ENCODE results near the gene IL10RA.
"Not testable (repeated sequence)": the region's sequence is repeated elsewhere in the genome, so short reads cannot be mapped to it uniquely, and the experiment has no call there.

The IL10RA gene

DNA sequence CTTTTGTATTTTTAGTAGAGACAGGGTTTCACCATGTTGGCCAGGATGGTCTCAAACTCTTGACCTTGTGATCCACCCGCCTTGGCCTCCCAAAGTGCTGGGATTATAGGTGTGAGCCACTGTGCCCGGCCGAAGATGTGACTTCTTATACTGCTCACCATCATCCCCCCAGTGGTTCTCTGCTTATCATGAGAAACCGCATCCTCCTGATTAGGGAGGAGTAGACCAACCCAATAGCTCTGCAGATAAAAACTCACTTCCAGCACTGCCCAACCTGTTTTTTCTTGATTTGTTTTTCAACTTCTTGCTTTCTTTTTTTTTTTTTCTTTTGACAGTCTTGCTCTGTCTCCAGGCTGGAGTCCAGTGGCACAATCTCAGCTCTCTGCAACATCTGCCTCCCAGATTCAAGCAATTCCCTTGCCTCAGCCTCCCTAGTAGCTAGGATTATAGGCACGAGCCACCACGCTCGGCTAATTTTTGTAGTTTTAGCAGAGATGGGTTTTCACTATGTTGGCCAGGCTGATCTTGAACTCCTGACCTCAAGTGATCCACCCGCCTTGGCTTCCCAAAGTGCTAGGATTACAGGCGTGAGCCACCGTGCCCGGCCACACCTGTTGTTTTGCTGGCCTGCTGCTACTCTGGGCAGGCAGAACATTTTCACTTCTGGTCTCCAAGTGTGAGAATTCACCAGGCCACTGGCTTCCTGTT, 21.5 kb downstream of the IL10RA start:
- H3K4me3 ChIP-seq (ENCODE audit: low read length); H3K27me3 ChIP-seq (ENCODE audit: insufficient read depth, low read length, poor library complexity); H2BK15ac ChIP-seq (replicated peaks; ENCODE audit: low read depth); H2AK5ac ChIP-seq (ENCODE audit: low read length); H3K36me3 ChIP-seq (ENCODE audit: control insufficient read depth, insufficient read depth, low read length); H3K79me1 ChIP-seq (ENCODE audit: low read length); H3K4me1 ChIP-seq (ENCODE audit: control insufficient read depth, low read depth, low read length); H2BK120ac ChIP-seq (ENCODE audit: low read depth, low read length); H3K79me2 ChIP-seq (ENCODE audit: control insufficient read depth, insufficient read depth, low read length); H4K8ac ChIP-seq (ENCODE audit: low read depth, low read length); H3K18ac ChIP-seq (ENCODE audit: low read length); H3K9ac ChIP-seq (ENCODE audit: low read length); H3K4me2 ChIP-seq (ENCODE audit: low read length); H3K27ac ChIP-seq (ENCODE audit: low read depth, low read length); H3K56ac ChIP-seq (ENCODE audit: low read length); H3K23ac ChIP-seq (ENCODE audit: low read length); H3K4ac ChIP-seq (ENCODE audit: low read depth, low read length); H2BK5ac ChIP-seq (ENCODE audit: low read length); H4K5ac ChIP-seq (ENCODE audit: low read length): not testable (repeated sequence)
- peak; percentile 38 for DNase-seq
- no CpG with 5 or more reads among the region's 11 CpGs for WGBS (ENCODE audit: extremely low coverage, insufficient coverage, low lambda C conversion rate)

DNA sequence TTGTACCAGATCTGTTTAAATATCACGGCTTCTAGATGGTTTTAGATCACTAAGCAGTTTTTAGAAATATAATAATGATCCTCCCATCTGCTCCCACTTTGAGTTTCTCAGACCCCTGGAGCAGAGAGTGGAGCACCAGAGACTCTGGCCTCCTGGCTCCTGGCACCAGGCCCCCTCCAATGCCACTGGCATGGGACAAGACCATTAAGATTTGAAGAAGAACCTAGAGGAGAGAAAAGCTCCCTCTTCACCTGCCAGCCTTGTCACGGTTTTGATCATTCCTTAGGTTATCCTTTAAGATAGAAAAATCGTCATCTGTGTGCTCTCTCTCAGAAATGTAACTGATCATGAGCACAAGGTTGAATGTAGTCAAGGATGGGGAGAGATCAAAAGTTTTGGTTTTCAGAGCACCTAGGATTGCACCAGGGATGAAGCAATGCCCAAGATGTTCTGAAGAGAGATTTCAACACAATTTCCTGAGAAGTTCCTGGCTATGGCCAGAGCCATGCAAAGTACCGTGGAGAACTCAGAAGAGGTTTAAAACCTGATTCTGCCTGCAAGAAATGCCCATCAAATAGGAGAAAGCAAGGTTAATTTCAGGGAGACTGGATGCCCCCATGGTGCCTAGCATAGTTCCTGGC, 22.2 kb downstream of the IL10RA start:
- WGBS (ENCODE audit: extremely low coverage, insufficient coverage, low lambda C conversion rate), result no CpG with 5 or more reads among the region's 4 CpGs
- H3K79me1 ChIP-seq (ENCODE audit: low read length), result no peaks in the 10 kb centered on the region
- H3K36me3 ChIP-seq (ENCODE audit: control insufficient read depth, insufficient read depth, low read length), result no peaks in the 10 kb centered on the region
- no peak for DNase-seq
- H3K4ac ChIP-seq (ENCODE audit: low read depth, low read length), result no peak overlapping the region
- no peak overlapping the region for H2BK5ac ChIP-seq (ENCODE audit: low read length)
- no peaks in the 10 kb centered on the region for H3K79me2 ChIP-seq (ENCODE audit: control insufficient read depth, insufficient read depth, low read length)
- H4K5ac ChIP-seq (ENCODE audit: low read length), result no peak overlapping the region
- no peak overlapping the region for H2BK15ac ChIP-seq (replicated peaks; ENCODE audit: low read depth)
- no peak overlapping the region for H2BK120ac ChIP-seq (ENCODE audit: low read depth, low read length)
- H3K4me3 ChIP-seq (ENCODE audit: low read length), result no peak overlapping the region
- no peak overlapping the region for H3K9ac ChIP-seq (ENCODE audit: low read length)
- no peak overlapping the region for H3K18ac ChIP-seq (ENCODE audit: low read length)
- no peak overlapping the region for H3K23ac ChIP-seq (ENCODE audit: low read length)
- H3K27me3 ChIP-seq (ENCODE audit: insufficient read depth, low read length, poor library complexity), result no peaks in the 10 kb centered on the region
- no peak overlapping the region for H4K8ac ChIP-seq (ENCODE audit: low read depth, low read length)
- H3K27ac ChIP-seq (ENCODE audit: low read depth, low read length), result no peak overlapping the region
- no peak overlapping the region for H3K56ac ChIP-seq (ENCODE audit: low read length)
- H3K4me2 ChIP-seq (ENCODE audit: low read length), result no peak overlapping the region
- no peak overlapping the region for H2AK5ac ChIP-seq (ENCODE audit: low read length)
- no peaks in the 10 kb centered on the region for H3K4me1 ChIP-seq (ENCODE audit: control insufficient read depth, low read depth, low read length)

DNA sequence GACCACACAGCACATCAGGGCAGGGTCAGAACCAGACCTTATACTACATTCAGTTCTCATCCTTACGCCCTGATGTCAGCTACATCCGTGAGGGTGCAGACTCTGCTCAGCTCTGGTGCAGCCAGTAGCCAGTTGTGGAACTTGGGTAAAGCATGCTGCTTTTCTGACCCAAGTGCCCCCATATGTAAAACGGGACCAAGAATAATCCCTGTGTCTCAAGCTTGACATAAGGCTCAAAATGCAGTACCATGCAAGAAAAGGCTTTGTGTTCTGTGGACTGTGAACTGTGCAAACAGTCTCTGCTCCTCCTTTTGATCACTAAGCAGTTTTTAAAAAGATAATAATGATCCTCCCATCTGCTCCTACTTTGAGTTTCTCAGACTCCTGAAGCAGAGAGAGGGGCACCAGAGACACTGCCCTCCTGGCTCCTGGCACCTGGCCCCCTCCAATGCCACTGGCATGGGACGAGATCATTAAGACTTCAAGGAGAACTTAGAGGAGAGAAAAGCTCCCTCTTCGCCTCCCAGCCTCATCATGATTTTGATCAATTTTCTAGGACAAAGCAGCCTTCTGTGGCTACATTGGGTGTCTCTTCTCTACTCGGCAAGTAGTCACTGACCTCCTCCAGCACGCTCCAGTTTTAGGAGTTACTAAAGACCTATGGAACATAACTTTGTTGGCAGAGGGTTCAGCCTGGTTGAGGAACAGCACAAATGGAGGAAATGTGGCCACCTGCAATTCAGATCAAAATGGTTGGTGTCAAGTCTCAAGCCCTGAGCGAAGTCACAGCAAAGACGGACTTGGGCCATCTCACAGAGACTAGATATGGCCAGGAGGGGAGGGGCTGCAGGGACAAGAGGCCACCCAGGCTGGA, 23.9 kb downstream of the IL10RA start:
- Histone ChIP-seq H3K4ac (ENCODE audit: low read depth, low read length) (no peak overlapping the region), H2BK120ac (ENCODE audit: low read depth, low read length) (no peak overlapping the region), H2BK5ac (ENCODE audit: low read length) (no peak overlapping the region), H4K8ac (ENCODE audit: low read depth, low read length) (no peak overlapping the region), H3K79me2 (ENCODE audit: control insufficient read depth, insufficient read depth, low read length) (no peaks in the 10 kb centered on the region), H3K27ac (ENCODE audit: low read depth, low read length) (no peak overlapping the region), H3K4me3 (ENCODE audit: low read length) (no peak overlapping the region), H2AK5ac (ENCODE audit: low read length) (no peak overlapping the region), H2BK15ac (replicated peaks; ENCODE audit: low read depth) (no peak overlapping the region), H3K79me1 (ENCODE audit: low read length) (no peaks in the 10 kb centered on the region), H3K9ac (ENCODE audit: low read length) (no peak overlapping the region), H3K4me1 (ENCODE audit: control insufficient read depth, low read depth, low read length) (no peaks in the 10 kb centered on the region), H3K36me3 (ENCODE audit: control insufficient read depth, insufficient read depth, low read length) (no peaks in the 10 kb centered on the region), H4K5ac (ENCODE audit: low read length) (no peak overlapping the region), H3K4me2 (ENCODE audit: low read length) (no peak overlapping the region), H3K27me3 (ENCODE audit: insufficient read depth, low read length, poor library complexity) (no peaks in the 10 kb centered on the region), H3K18ac (ENCODE audit: low read length) (no peak overlapping the region), H3K56ac (ENCODE audit: low read length) (no peak overlapping the region), H3K23ac (ENCODE audit: low read length) (no peak overlapping the region)
- no CpG with 5 or more reads among the region's 9 CpGs for WGBS (ENCODE audit: extremely low coverage, insufficient coverage, low lambda C conversion rate)
- no peak for DNase-seq

DNA sequence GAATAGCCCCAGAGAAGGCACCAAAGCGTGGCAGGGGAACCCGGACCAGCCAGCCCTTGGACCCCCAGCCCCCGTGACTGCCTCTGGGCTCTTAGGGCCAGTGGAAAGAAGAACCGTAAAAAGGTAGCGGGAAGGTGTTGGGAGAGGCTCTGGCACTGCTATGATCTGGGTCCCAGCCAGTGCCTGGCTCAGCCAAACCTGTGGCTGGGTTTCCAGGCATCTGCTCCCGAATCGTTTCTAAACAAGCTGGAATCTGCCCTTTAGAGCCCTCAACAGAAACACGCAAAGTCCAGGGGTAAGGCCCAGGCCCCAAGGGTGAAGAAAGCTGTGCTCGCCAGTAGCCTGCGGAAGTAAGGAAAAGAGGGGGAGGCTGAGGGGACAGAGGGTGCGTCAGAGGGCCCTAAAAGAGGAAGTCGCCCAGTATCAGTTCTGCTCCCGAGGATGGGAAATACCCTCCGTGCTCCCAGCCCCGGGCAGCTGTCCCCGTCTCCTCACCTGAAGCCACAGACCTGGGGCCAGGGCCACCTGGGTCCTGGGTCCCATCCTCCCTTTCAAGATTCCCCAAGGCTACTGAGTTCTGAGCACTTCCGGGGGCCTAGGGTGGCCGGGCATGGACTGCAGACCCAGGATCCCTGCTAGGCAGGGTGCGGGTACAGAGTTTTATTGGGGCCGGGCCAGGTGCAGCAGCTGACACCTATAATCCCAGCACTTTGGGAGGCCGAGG, 24.7 kb downstream of the IL10RA start:
- Histone ChIP-seq H2AK5ac (ENCODE audit: low read length) (no peak overlapping the region), H2BK120ac (ENCODE audit: low read depth, low read length) (no peak overlapping the region), H3K4ac (ENCODE audit: low read depth, low read length) (no peak overlapping the region), H4K5ac (ENCODE audit: low read length) (no peak overlapping the region), H3K79me1 (ENCODE audit: low read length) (no peaks in the 10 kb centered on the region), H3K18ac (ENCODE audit: low read length) (no peak overlapping the region), H3K27ac (ENCODE audit: low read depth, low read length) (no peak overlapping the region), H4K8ac (ENCODE audit: low read depth, low read length) (no peak overlapping the region), H3K4me3 (ENCODE audit: low read length) (no peak overlapping the region), H3K27me3 (ENCODE audit: insufficient read depth, low read length, poor library complexity) (no peaks in the 10 kb centered on the region), H3K23ac (ENCODE audit: low read length) (no peak overlapping the region), H3K9ac (ENCODE audit: low read length) (no peak overlapping the region), H3K79me2 (ENCODE audit: control insufficient read depth, insufficient read depth, low read length) (no peaks in the 10 kb centered on the region), H3K4me2 (ENCODE audit: low read length) (no peak overlapping the region), H3K4me1 (ENCODE audit: control insufficient read depth, low read depth, low read length) (no peaks in the 10 kb centered on the region), H3K36me3 (ENCODE audit: control insufficient read depth, insufficient read depth, low read length) (no peaks in the 10 kb centered on the region), H2BK5ac (ENCODE audit: low read length) (no peak overlapping the region), H3K56ac (ENCODE audit: low read length) (no peak overlapping the region), H2BK15ac (replicated peaks; ENCODE audit: low read depth) (no peak overlapping the region)
- DNase-seq, result no peak
- no CpG with 5 or more reads among the region's 21 CpGs for WGBS (ENCODE audit: extremely low coverage, insufficient coverage, low lambda C conversion rate)

DNA sequence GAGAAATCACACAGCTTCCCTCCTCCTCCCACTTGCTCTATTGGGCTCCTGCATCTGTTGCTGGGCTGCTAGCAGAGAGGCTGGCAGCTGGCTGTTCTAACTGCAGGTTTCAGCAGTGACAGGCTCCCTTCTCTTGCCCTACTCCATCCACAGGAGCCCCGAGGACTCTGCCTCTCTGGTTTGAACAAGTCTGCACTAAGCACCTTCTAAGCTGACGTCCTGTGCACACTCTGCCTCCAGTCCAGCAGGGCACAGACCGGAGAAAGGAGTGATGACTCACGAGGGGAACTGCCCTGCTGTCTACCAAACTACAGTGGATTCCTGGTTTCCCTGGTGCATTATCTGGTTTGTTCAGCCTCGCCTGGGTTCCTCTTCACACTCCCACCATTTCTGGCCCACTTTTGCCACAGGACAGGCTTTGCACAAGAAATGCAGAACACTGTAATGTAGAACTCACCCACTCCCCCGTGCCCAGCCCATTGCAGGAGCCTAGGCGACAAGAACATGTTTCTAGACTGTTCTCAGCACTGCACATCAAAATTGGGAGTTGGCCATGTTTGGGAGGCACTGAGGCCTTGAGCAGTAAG, 26.0 kb downstream of the IL10RA start:
- Histone ChIP-seq H3K18ac (ENCODE audit: low read length) (no peak overlapping the region), H3K27ac (ENCODE audit: low read depth, low read length) (no peak overlapping the region), H3K27me3 (ENCODE audit: insufficient read depth, low read length, poor library complexity) (no peaks in the 10 kb centered on the region), H4K8ac (ENCODE audit: low read depth, low read length) (no peak overlapping the region), H3K9ac (ENCODE audit: low read length) (no peak overlapping the region), H2BK5ac (ENCODE audit: low read length) (no peak overlapping the region), H3K79me2 (ENCODE audit: control insufficient read depth, insufficient read depth, low read length) (no peaks in the 10 kb centered on the region), H3K56ac (ENCODE audit: low read length) (no peak overlapping the region), H2BK120ac (ENCODE audit: low read depth, low read length) (no peak overlapping the region), H3K4ac (ENCODE audit: low read depth, low read length) (no peak overlapping the region), H3K4me2 (ENCODE audit: low read length) (no peak overlapping the region), H2AK5ac (ENCODE audit: low read length) (no peak overlapping the region), H2BK15ac (replicated peaks; ENCODE audit: low read depth) (no peak overlapping the region), H3K79me1 (ENCODE audit: low read length) (no peaks in the 10 kb centered on the region), H3K23ac (ENCODE audit: low read length) (no peak overlapping the region), H3K4me3 (ENCODE audit: low read length) (no peak overlapping the region), H3K36me3 (ENCODE audit: control insufficient read depth, insufficient read depth, low read length) (no peaks in the 10 kb centered on the region), H3K4me1 (ENCODE audit: control insufficient read depth, low read depth, low read length) (no peaks in the 10 kb centered on the region), H4K5ac (ENCODE audit: low read length) (no peak overlapping the region)
- no peak for DNase-seq
- WGBS (ENCODE audit: extremely low coverage, insufficient coverage, low lambda C conversion rate), result no CpG with 5 or more reads among the region's 7 CpGs
